DMS53 treated with DMSO at 0.1 percent for 48 hours (cell line): ENCODE data around the gene RBPJ.

Experiments used
- DNase-seq: peaks from one replicate; lab custom pipeline; 2025; ENCODE audit not compliant: unreplicated experiment; lab: John Stamatoyannopoulos, UW

RBPJ gene

GRCh38 chr4:26454961-26455360 is 134.1 kb downstream of the RBPJ start:
- DNase-seq: no peak

GRCh38 chr4:26455571-26455970 is 134.8 kb downstream of the RBPJ start:
- no peak for DNase-seq

GRCh38 chr4:26457412-26457811 is 136.6 kb downstream of the RBPJ start:
- no peak for DNase-seq

GRCh38 chr4:26458157-26458561 is 137.3 kb downstream of the RBPJ start:
- no peak for DNase-seq

- peak; percentile 94 for DNase-seq
Observed at GRCh38 chr4:26459054-26459755, 138.4 kb downstream of the RBPJ start.

- no peak for DNase-seq
Observed at GRCh38 chr4:26459756-26460530, 139.1 kb downstream of the RBPJ start.

- DNase-seq: no peak
Observed at GRCh38 chr4:26462874-26463273, 142.1 kb downstream of the RBPJ start.

- no peak for DNase-seq
Observed at GRCh38 chr4:26463386-26463785, 142.6 kb downstream of the RBPJ start.

GRCh38 chr4:26464420-26465095 is 143.7 kb downstream of the RBPJ start:
- no peak for DNase-seq

GRCh38 chr4:26466578-26467270 is 145.9 kb downstream of the RBPJ start:
- DNase-seq: no peak

- DNase-seq: no peak
Observed at GRCh38 chr4:26467724-26468123, 146.9 kb downstream of the RBPJ start.

GRCh38 chr4:26468283-26468949 is 147.6 kb downstream of the RBPJ start:
- DNase-seq: no peak

- DNase-seq: no peak
Observed at GRCh38 chr4:26468977-26469376, 148.2 kb downstream of the RBPJ start.

- no peak for DNase-seq
Observed at GRCh38 chr4:26471890-26472289, 151.1 kb downstream of the RBPJ start.

GRCh38 chr4:26473893-26474292 is 153.1 kb downstream of the RBPJ start:
- DNase-seq: no peak

GRCh38 chr4:26474551-26474950 is 153.7 kb downstream of the RBPJ start:
- DNase-seq: no peak

- DNase-seq: no peak
Observed at GRCh38 chr4:26475716-26476115, 154.9 kb downstream of the RBPJ start.

- no peak for DNase-seq
Observed at GRCh38 chr4:26476545-26476944, 155.7 kb downstream of the RBPJ start.

- peak; percentile 77 for DNase-seq
Observed at GRCh38 chr4:26478330-26478729, 157.5 kb downstream of the RBPJ start.

GRCh38 chr4:26482508-26483462 is 162.0 kb downstream of the RBPJ start:
- DNase-seq: no peak
